Neural progenitor cell (in vitro differentiated cells): ENCODE data around the gene POC5. TPM values are rescaled to one million over a fixed set of nuclear protein-coding genes. Genes with fewer than 3 reads are reported as not detected.
"Not testable (repeated sequence)": the region's sequence is repeated elsewhere in the genome, so short reads cannot be mapped to it uniquely, and the experiment has no call there.

Experiments used
- DNase-seq: peaks from one replicate; pipeline ENCODE4 v3.0.0-alpha.2; 2016; ENCODE audit warnings: low spot score
- H2AFZ ChIP-seq: fragments of 200-600 bp; sonication (generic); replicated peaks from 2 replicates; pipeline ENCODE4 v1.6.1; 2016; ENCODE audit warnings: antibody characterized with exemption
- H3F3A ChIP-seq: fragments of 200-600 bp; sonication (generic); 2 replicates; pipeline ENCODE4 v1.6.1; 2016; ENCODE audit warnings: antibody characterized with exemption, low read depth
- H3K27ac ChIP-seq: fragments of 200-600 bp; sonication (generic); 2 replicates; pipeline ENCODE4 v1.5.1; 2016; ENCODE audit warnings: mild to moderate bottlenecking
- H3K27me3 ChIP-seq: fragments of 200-600 bp; sonication (generic); 2 replicates; pipeline ENCODE4 v1.6.1; 2016; ENCODE audit warnings: mild to moderate bottlenecking, moderate library complexity
- H3K36me3 ChIP-seq: fragments of 200-600 bp; sonication (generic); 2 replicates; pipeline ENCODE4 v1.5.1; 2016
- H3K4me1 ChIP-seq: fragments of 200-600 bp; sonication (generic); 2 replicates; pipeline ENCODE4 v1.6.1; 2016; ENCODE audit warnings: mixed run types
- H3K4me2 ChIP-seq: fragments of 200-600 bp; sonication (generic); 2 replicates; pipeline ENCODE4 v1.6.1; 2016
- H3K4me3 ChIP-seq: fragments of 200-600 bp; sonication (generic); 2 replicates; pipeline ENCODE4 v1.5.1; 2016
- H3K79me2 ChIP-seq: fragments of 200-600 bp; sonication (generic); 2 replicates; pipeline ENCODE4 v1.6.1; 2016; ENCODE audit warnings: low read depth
- H3K9ac ChIP-seq: fragments of 200-600 bp; sonication (generic); 2 replicates; pipeline ENCODE4 v1.6.1; 2016
- H3K9me3 ChIP-seq: fragments of 200-600 bp; sonication (generic); 2 replicates; pipeline ENCODE4 v1.5.1; 2016; ENCODE audit warnings: low read depth
- H4K20me1 ChIP-seq: fragments of 200-600 bp; sonication (generic); 2 replicates; pipeline ENCODE4 v1.6.1; 2016; ENCODE audit warnings: low read depth
- H3K27ac Mint-ChIP-seq: 3 replicates; pipeline ENCODE4 v1.8.0; 2021; ENCODE audit warnings: mixed read lengths
- H3K27me3 Mint-ChIP-seq: 2 replicates; pipeline ENCODE4 v1.8.0; 2022; ENCODE audit warnings: low read depth, mild to moderate bottlenecking, inconsistent platforms, moderate library complexity, mixed read lengths; ENCODE audit not compliant: insufficient read depth
- H3K36me3 Mint-ChIP-seq: 3 replicates; pipeline ENCODE4 v1.8.0; 2021; ENCODE audit warnings: mixed read lengths
- H3K4me1 Mint-ChIP-seq: 3 replicates; pipeline ENCODE4 v1.8.0; 2021; ENCODE audit warnings: mixed read lengths
- H3K4me3 Mint-ChIP-seq: 3 replicates; pipeline ENCODE4 v1.8.0; 2021; ENCODE audit warnings: mild to moderate bottlenecking, moderate library complexity, mixed read lengths
- H3K9me3 Mint-ChIP-seq: 3 replicates; pipeline ENCODE4 v1.8.0; 2020; ENCODE audit warnings: mixed read lengths
- CTCF ChIP-seq: fragments of 200-600 bp; sonication (generic); IDR thresholded peaks from 2 replicates; pipeline ENCODE4 v1.5.1; 2017; ENCODE audit warnings: antibody characterized with exemption, mild to moderate bottlenecking
- EZH2 ChIP-seq: fragments of 200-600 bp; sonication (generic); IDR thresholded peaks from 2 replicates; pipeline ENCODE4 v1.6.1; 2017; ENCODE audit warnings: antibody characterized with exemption, mild to moderate bottlenecking, moderate library complexity
- EZH2phosphoT487 ChIP-seq: fragments of 200-600 bp; sonication (generic); IDR thresholded peaks from 2 replicates; pipeline ENCODE4 v1.6.1; 2017; ENCODE audit warnings: antibody characterized with exemption
- total RNA-seq: library from RNA; depleted of rRNA; stranded (reverse); fragments of >200 nt; gene quantifications from 2 replicates; pipeline ENCODE4 v1.2.3, GENCODE V29; 2015; ENCODE audit warnings: low replicate concordance

The POC5 gene
- total RNA-seq, 1 donor from 2014 or later, result 58.2 TPM

GRCh38 chr5:75701856-75702255 is 15.4 kb downstream of the POC5 start:
- Histone ChIP-seq H3F3A (no peaks in the 10 kb centered on the region), H3K27me3 (no peaks in the 10 kb centered on the region), H3K9me3 (no peaks in the 10 kb centered on the region), H4K20me1 (no peaks in the 10 kb centered on the region), H3K27ac (no peak overlapping the region), H3K4me3 (no peak overlapping the region), H3K79me2 (no peaks in the 10 kb centered on the region), H3K4me2 (no peak overlapping the region), H3K36me3 (peaks cover 3% of the 10 kb centered on the region), H2AFZ (no peak overlapping the region), H3K4me1 (no peaks in the 10 kb centered on the region), H3K9ac (no peak overlapping the region)
- no peak for DNase-seq
- H3K9me3 Mint-ChIP-seq, result peaks cover 2% of the 10 kb centered on the region
- no peak overlapping the region for H3K4me3 Mint-ChIP-seq
- peaks cover 2% of the 10 kb centered on the region for H3K27me3 Mint-ChIP-seq
- H3K36me3 Mint-ChIP-seq, result peaks cover 29% of the 10 kb centered on the region
- H3K27ac Mint-ChIP-seq, result no peak overlapping the region
- no peak for TF ChIP-seq EZH2phosphoT487
- TF ChIP-seq CTCF, result no peak
- no peak for TF ChIP-seq EZH2
- H3K4me1 Mint-ChIP-seq, result no peaks in the 10 kb centered on the region

- not testable (repeated sequence) for DNase-seq, H3K4me3 Mint-ChIP-seq, H3K4me1 ChIP-seq, H3K9me3 Mint-ChIP-seq, H3K27me3 ChIP-seq, H4K20me1 ChIP-seq, H3K4me3 ChIP-seq, H3K9ac ChIP-seq, H2AFZ ChIP-seq, H3K9me3 ChIP-seq, H3K4me2 ChIP-seq, H3K27ac ChIP-seq, H3K27ac Mint-ChIP-seq, H3K4me1 Mint-ChIP-seq, H3F3A ChIP-seq, H3K79me2 ChIP-seq, H3K27me3 Mint-ChIP-seq
- peaks cover 11% of the 10 kb centered on the region for H3K36me3 Mint-ChIP-seq
- H3K36me3 ChIP-seq, result peaks cover 11% of the 10 kb centered on the region
Measured at GRCh38 chr5:75695472-75696351, 21.5 kb downstream of the POC5 start.

GRCh38 chr5:75694781-75695180 is 22.5 kb downstream of the POC5 start:
- DNase-seq, result no peak
- H3K27ac Mint-ChIP-seq, result no peak overlapping the region
- H3K27me3 Mint-ChIP-seq, result no peaks in the 10 kb centered on the region
- Histone ChIP-seq H3K4me2 (no peak overlapping the region), H3K27me3 (no peaks in the 10 kb centered on the region), H3K4me3 (no peak overlapping the region), H3K27ac (no peak overlapping the region), H3K79me2 (no peaks in the 10 kb centered on the region), H3K9me3 (no peaks in the 10 kb centered on the region), H3K4me1 (no peaks in the 10 kb centered on the region), H3K9ac (no peak overlapping the region), H3K36me3 (peaks cover 11% of the 10 kb centered on the region), H2AFZ (no peak overlapping the region), H3F3A (no peaks in the 10 kb centered on the region), H4K20me1 (no peaks in the 10 kb centered on the region)
- H3K9me3 Mint-ChIP-seq, result peaks cover 2% of the 10 kb centered on the region
- H3K4me1 Mint-ChIP-seq, result no peaks in the 10 kb centered on the region
- TF ChIP-seq EZH2phosphoT487, result no peak
- no peak for TF ChIP-seq EZH2
- no peak for TF ChIP-seq CTCF
- H3K4me3 Mint-ChIP-seq, result no peak overlapping the region
- H3K36me3 Mint-ChIP-seq, result peaks cover 11% of the 10 kb centered on the region

- H3K9me3 ChIP-seq, result no peaks in the 10 kb centered on the region
- H3F3A ChIP-seq, result no peaks in the 10 kb centered on the region
- DNase-seq, result no peak
- Mint-ChIP-seq H3K9me3 (no peaks in the 10 kb centered on the region), H3K4me1 (no peaks in the 10 kb centered on the region), H3K4me3 (no peak overlapping the region), H3K36me3 (peaks cover 4% of the 10 kb centered on the region), H3K27me3 (no peaks in the 10 kb centered on the region), H3K27ac (no peak overlapping the region)
- no peak overlapping the region for H3K4me2 ChIP-seq
- no peak for TF ChIP-seq EZH2phosphoT487
- no peak for TF ChIP-seq EZH2
- TF ChIP-seq CTCF, result no peak
- H3K4me3 ChIP-seq, result no peak overlapping the region
- no peaks in the 10 kb centered on the region for H3K4me1 ChIP-seq
- H3K79me2 ChIP-seq, result no peaks in the 10 kb centered on the region
- H3K27me3 ChIP-seq, result no peaks in the 10 kb centered on the region
- H2AFZ ChIP-seq, result no peak overlapping the region
- no peak overlapping the region for H3K27ac ChIP-seq
- no peaks in the 10 kb centered on the region for H4K20me1 ChIP-seq
- H3K36me3 ChIP-seq, result peaks cover 21% of the 10 kb centered on the region
- no peak overlapping the region for H3K9ac ChIP-seq
Measured at GRCh38 chr5:75690669-75691068, 26.6 kb downstream of the POC5 start.
